Measurements from ENCODE around the gene ZNF710.

GRCh38 chr15:89976246-89976600, 24.9 kb upstream of the ZNF710 start:
- TF ChIP-seq, protein P1, sequence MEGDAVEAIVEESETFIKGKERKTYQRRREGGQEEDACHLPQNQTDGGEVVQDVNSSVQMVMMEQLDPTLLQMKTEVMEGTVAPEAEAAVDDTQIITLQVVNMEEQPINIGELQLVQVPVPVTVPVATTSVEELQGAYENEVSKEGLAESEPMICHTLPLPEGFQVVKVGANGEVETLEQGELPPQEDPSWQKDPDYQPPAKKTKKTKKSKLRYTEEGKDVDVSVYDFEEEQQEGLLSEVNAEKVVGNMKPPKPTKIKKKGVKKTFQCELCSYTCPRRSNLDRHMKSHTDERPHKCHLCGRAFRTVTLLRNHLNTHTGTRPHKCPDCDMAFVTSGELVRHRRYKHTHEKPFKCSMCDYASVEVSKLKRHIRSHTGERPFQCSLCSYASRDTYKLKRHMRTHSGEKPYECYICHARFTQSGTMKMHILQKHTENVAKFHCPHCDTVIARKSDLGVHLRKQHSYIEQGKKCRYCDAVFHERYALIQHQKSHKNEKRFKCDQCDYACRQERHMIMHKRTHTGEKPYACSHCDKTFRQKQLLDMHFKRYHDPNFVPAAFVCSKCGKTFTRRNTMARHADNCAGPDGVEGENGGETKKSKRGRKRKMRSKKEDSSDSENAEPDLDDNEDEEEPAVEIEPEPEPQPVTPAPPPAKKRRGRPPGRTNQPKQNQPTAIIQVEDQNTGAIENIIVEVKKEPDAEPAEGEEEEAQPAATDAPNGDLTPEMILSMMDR (IDR thresholded peaks at IDR 0.05 in 8 of 11, conservative IDR thresholded peaks at IDR 0.05 in 3 of 11): no peak
- TF ChIP-seq POLR2A (IDR thresholded peaks at IDR 0.05): no peak
